H9 (cell line): ENCODE measurements around the gene MTERF4. TPM values are rescaled to one million over a fixed set of nuclear protein-coding genes. Genes with fewer than 3 reads are reported as not detected.

Experiments used
- DNase-seq: peaks from one replicate; pipeline ENCODE4 v3.0.0-alpha.2; 2017
- H2AFZ ChIP-seq: one replicate; pipeline ENCODE4 v1.6.1; 2013; ENCODE audit warnings: mild to moderate bottlenecking, low read length, control low read depth, moderate library complexity
- H2AK5ac ChIP-seq: 2 replicates; pipeline ENCODE4 v1.6.1; 2013; ENCODE audit warnings: low read length, control low read depth, mixed read lengths; ENCODE audit not compliant: insufficient read length
- H2BK120ac ChIP-seq: one replicate; pipeline ENCODE4 v1.6.1; 2013; ENCODE audit warnings: low read depth, mild to moderate bottlenecking, low read length, control low read depth, inconsistent platforms; ENCODE audit not compliant: poor library complexity, severe bottlenecking
- H2BK12ac ChIP-seq: 2 replicates; pipeline ENCODE4 v1.6.1; 2013; ENCODE audit warnings: low read length, control low read depth, mixed read lengths, low read depth; ENCODE audit not compliant: insufficient read length
- H2BK15ac ChIP-seq: 2 replicates; pipeline ENCODE4 v1.6.1; 2013; ENCODE audit warnings: low read depth, low read length, control low read depth
- H2BK20ac ChIP-seq: one replicate; pipeline ENCODE4 v1.6.1; 2013; ENCODE audit warnings: low read depth, mild to moderate bottlenecking, low read length, control low read depth, inconsistent platforms; ENCODE audit not compliant: poor library complexity, severe bottlenecking
- H2BK5ac ChIP-seq: 2 replicates; pipeline ENCODE4 v1.6.1; 2013; ENCODE audit warnings: low read length, control low read depth, mixed read lengths; ENCODE audit not compliant: insufficient read length
- H3K14ac ChIP-seq: 2 replicates; pipeline ENCODE4 v1.6.1; 2013; ENCODE audit warnings: low read length, control low read depth; ENCODE audit not compliant: insufficient read depth
- H3K18ac ChIP-seq: 2 replicates; pipeline ENCODE4 v1.6.1; 2013; ENCODE audit warnings: low read depth, mild to moderate bottlenecking, mixed read lengths, low read length, control low read depth; ENCODE audit not compliant: insufficient read length
- H3K23ac ChIP-seq: 2 replicates; pipeline ENCODE4 v1.6.1; 2013; ENCODE audit warnings: low read length, control low read depth, mixed read lengths, low read depth; ENCODE audit not compliant: insufficient read length
- H3K23me2 ChIP-seq: 2 replicates; pipeline ENCODE4 v1.6.1; 2013; ENCODE audit warnings: low read depth, mild to moderate bottlenecking, mixed read lengths, low read length, control low read depth; ENCODE audit not compliant: insufficient read length, poor library complexity, severe bottlenecking
- H3K27ac ChIP-seq: 2 replicates; pipeline ENCODE4 v1.5.1; 2013; ENCODE audit warnings: low read length, control low read depth, mixed read lengths, low read depth; ENCODE audit not compliant: insufficient read length
- H3K27me3 ChIP-seq: 2 replicates; pipeline ENCODE4 v1.6.1; 2013; ENCODE audit warnings: low read length, control low read depth, inconsistent platforms; ENCODE audit not compliant: insufficient read depth
- H3K4ac ChIP-seq: 2 replicates; pipeline ENCODE4 v1.6.1; 2013; ENCODE audit warnings: low read depth, mild to moderate bottlenecking, control low read depth, inconsistent platforms, low read length, moderate library complexity
- H3K4me1 ChIP-seq: 2 replicates; pipeline ENCODE4 v1.6.1; 2013; ENCODE audit warnings: low read length, control low read depth, inconsistent platforms; ENCODE audit not compliant: insufficient read depth
- H3K4me2 ChIP-seq: 2 replicates; pipeline ENCODE4 v1.6.1; 2013; ENCODE audit warnings: low read length, control low read depth, mixed read lengths; ENCODE audit not compliant: insufficient read length, insufficient read depth
- H3K56ac ChIP-seq: 2 replicates; pipeline ENCODE4 v1.6.1; 2013; ENCODE audit warnings: low read depth, mild to moderate bottlenecking, mixed read lengths, low read length, control low read depth; ENCODE audit not compliant: insufficient read length
- H3K79me1 ChIP-seq: 2 replicates; pipeline ENCODE4 v1.6.1; 2013; ENCODE audit warnings: low read depth, mild to moderate bottlenecking, moderate library complexity, low read length, control low read depth, inconsistent platforms; ENCODE audit not compliant: insufficient read depth, poor library complexity, severe bottlenecking
- H3K79me2 ChIP-seq: 2 replicates; pipeline ENCODE4 v1.6.1; 2013; ENCODE audit warnings: low read length, control low read depth, inconsistent platforms; ENCODE audit not compliant: insufficient read depth
- H3K9ac ChIP-seq: 2 replicates; pipeline ENCODE4 v1.6.1; 2013; ENCODE audit warnings: low read length, control low read depth, mixed read lengths; ENCODE audit not compliant: insufficient read length; ENCODE audit errors: extremely low read depth
- H3K9me3 ChIP-seq: one replicate; pipeline ENCODE4 v1.6.1; 2013; ENCODE audit warnings: low read depth, low read length, inconsistent platforms; ENCODE audit not compliant: control insufficient read depth
- H3T11ph ChIP-seq: one replicate; pipeline ENCODE4 v1.6.1; 2013; ENCODE audit warnings: mild to moderate bottlenecking, low read length, control low read depth, inconsistent platforms
- H4K20me1 ChIP-seq: one replicate; pipeline ENCODE4 v1.6.1; 2013; ENCODE audit not compliant: control insufficient read depth, insufficient read length, insufficient read depth
- H4K5ac ChIP-seq: 2 replicates; pipeline ENCODE4 v1.6.1; 2013; ENCODE audit warnings: low read depth, mild to moderate bottlenecking, mixed read lengths, low read length, control low read depth; ENCODE audit not compliant: insufficient read length
- H4K8ac ChIP-seq: replicated peaks from 2 replicates; pipeline ENCODE4 v1.6.1; 2013; ENCODE audit warnings: low read length, control low read depth, mixed read lengths, low read depth; ENCODE audit not compliant: insufficient read length
- H4K91ac ChIP-seq: 2 replicates; pipeline ENCODE4 v1.6.1; 2013; ENCODE audit warnings: low read depth, mild to moderate bottlenecking, moderate library complexity, mixed read lengths, low read length, control low read depth; ENCODE audit not compliant: insufficient read length
- H3K27ac Mint-ChIP-seq, 3 experiments: 2 replicates in 2 of 3; 3 replicates in 1 of 3; pipeline ENCODE4 v1.8.0; 2020 to 2021; ENCODE audit warnings: mixed read lengths in 3 of 3, mild to moderate bottlenecking in 1 of 3, moderate library complexity in 1 of 3
- H3K27me3 Mint-ChIP-seq: 2 replicates; pipeline ENCODE4 v1.8.0; 2021; ENCODE audit warnings: low read depth, mild to moderate bottlenecking, moderate library complexity, mixed read lengths
- H3K36me3 Mint-ChIP-seq, 3 experiments: 2 replicates in 2 of 3; 3 replicates in 1 of 3; pipeline ENCODE4 v1.8.0; 2020 to 2021; ENCODE audit warnings: low read depth in 3 of 3, mixed read lengths in 3 of 3; ENCODE audit not compliant: insufficient read depth in 1 of 3
- H3K4me1 Mint-ChIP-seq, 2 experiments: 2 replicates each; pipeline ENCODE4 v1.8.0; 2020; ENCODE audit warnings: mixed read lengths in 2 of 2
- H3K4me3 Mint-ChIP-seq, 2 experiments: 2 replicates in 1 of 2; 3 replicates in 1 of 2; pipeline ENCODE4 v1.8.0; 2020 to 2021; ENCODE audit warnings: mild to moderate bottlenecking in 2 of 2, mixed read lengths in 2 of 2, moderate library complexity in 1 of 2
- H3K9me3 Mint-ChIP-seq, 2 experiments: 2 replicates in 1 of 2; 3 replicates in 1 of 2; pipeline ENCODE4 v1.8.0; 2020; ENCODE audit warnings: mild to moderate bottlenecking in 2 of 2, mixed read lengths in 2 of 2, moderate library complexity in 1 of 2
- CTCF ChIP-seq: fragments of 200-600 bp; sonication (generic); conservative IDR thresholded peaks from 3 replicates; pipeline ENCODE4 v1.8.0; 2021; ENCODE audit warnings: antibody characterized with exemption, mild to moderate bottlenecking
- WGBS: extraction: QIAGEN DNeasy Blood & Tissue Kit; methylation state at CpG from one replicate; pipeline ENCODE4 v1.1.7; 2013; ENCODE audit warnings: missing lambda C conversion rate, low lambda C conversion rate, mixed read lengths; ENCODE audit not compliant: insufficient read length; ENCODE audit errors: extremely low coverage; 5-methylcytosine and 5-hydroxymethylcytosine counted together
- total RNA-seq: library from RNA; stranded (reverse); gene quantifications from 2 replicates; pipeline ENCODE4 v1.2.1, GENCODE V29; 2021

MTERF4 gene
- total RNA-seq, 1 experiment from 2014 or later = 35.0 TPM

GRCh38 chr2:241081190-241081642 lies 20.9 kb downstream of the MTERF4 start:
- Histone ChIP-seq H3K4me2 (no peak overlapping the region), H3K27me3 (no peaks in the 10 kb centered on the region), H4K8ac (no peak overlapping the region), H2AFZ (no peak overlapping the region), H3K79me2 (no peaks in the 10 kb centered on the region), H4K20me1 (no peaks in the 10 kb centered on the region), H3K23me2 (no peaks in the 10 kb centered on the region), H3K4me1 (no peaks in the 10 kb centered on the region), H3K23ac (no peak overlapping the region), H3K18ac (no peak overlapping the region), H2BK20ac (no peak overlapping the region), H4K91ac (no peak overlapping the region), H3K27ac (no peak overlapping the region), H3K4ac (no peak overlapping the region), H2BK12ac (no peak overlapping the region), H2AK5ac (no peak overlapping the region), H3K14ac (no peak overlapping the region; the same call in 1 of the 2 replicates), H3K79me1 (no peaks in the 10 kb centered on the region), H2BK15ac (no peak overlapping the region), H2BK120ac (no peak overlapping the region), H3K9me3 (no peaks in the 10 kb centered on the region), H3T11ph (no peak overlapping the region), H3K9ac (no peak overlapping the region), H2BK5ac (no peak overlapping the region), H4K5ac (no peak overlapping the region), H3K56ac (no peak overlapping the region)
- peaks cover 2 to 10% (median 9%) of the 10 kb centered on the region in 3 experiments; a peak in 6 of 7 replicates for H3K36me3 Mint-ChIP-seq
- no peaks in the 10 kb centered on the region for H3K27me3 Mint-ChIP-seq
- no peaks in the 10 kb centered on the region for H3K4me1 Mint-ChIP-seq
- H3K4me3 Mint-ChIP-seq = no peak overlapping the region
- no peak for TF ChIP-seq CTCF
- no CpG with 5 or more reads among the region's 9 CpGs for WGBS
- DNase-seq = no peak
- H3K9me3 Mint-ChIP-seq = no peaks in the 10 kb centered on the region
- peak overlapping the region in 1 of 3 experiments; percentile 95; a peak in 2 of 7 replicates for H3K27ac Mint-ChIP-seq
